K562 treated with DMSO at 1 percent for 4 hours (cell line): ENCODE measurements around the gene CEND1. TPM values are rescaled to one million over a fixed set of nuclear protein-coding genes. Genes with fewer than 3 reads are reported as not detected.

Experiments
- total RNA-seq: library from RNA; unstranded; fragments of 300-600 nt; gene quantifications from 2 replicates; pipeline ENCODE4 v1.2.3, GENCODE V29; 2022; ENCODE audit not compliant: insufficient read depth

CEND1 gene
- total RNA-seq: 0.40 TPM in 1 of 2 replicates, not detected in the other

GRCh38 chr11:789943-790342 is at the start of gene CEND1:
Gene CEND1 (minus strand): TSS chr11:790090. CDS start chr11:788576, 1,514 bp downstream.

DNA sequence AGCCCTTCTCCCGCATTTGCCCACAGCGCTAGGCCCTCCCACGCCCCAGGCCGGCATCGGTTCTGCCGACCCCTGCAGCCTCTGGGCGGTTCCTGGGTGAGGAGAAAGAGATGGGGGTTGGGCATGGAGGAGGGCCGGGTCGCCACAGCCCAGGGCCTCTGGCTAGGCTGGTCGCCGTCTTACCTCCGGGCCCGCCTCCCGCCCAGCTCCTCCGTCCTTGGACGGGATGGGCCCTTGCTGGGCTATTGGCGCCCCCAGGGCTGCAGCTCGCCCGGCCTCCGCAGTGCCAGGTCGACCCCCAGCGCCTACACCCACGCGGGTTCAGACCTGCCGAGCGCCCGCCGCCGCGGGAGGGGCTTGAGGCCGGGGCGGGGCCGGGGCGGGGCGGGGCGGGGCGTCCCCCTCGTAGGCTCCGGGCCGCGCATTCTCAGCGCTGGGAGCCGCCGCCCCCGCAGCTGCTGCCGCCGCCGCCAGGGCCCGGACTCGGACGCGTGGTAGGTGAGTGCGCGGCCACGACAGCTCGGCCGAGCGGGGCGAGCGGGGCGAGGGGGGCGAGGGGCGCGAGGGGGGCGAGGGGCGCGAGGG is 42.7 kb upstream of the CEND1 start, which contains the start of gene CD151:
CD151 (plus strand) TSS at position 424 of the 585 bp plus-strand sequence. CDS start 3,118 bp downstream, outside the sequence.

DNA sequence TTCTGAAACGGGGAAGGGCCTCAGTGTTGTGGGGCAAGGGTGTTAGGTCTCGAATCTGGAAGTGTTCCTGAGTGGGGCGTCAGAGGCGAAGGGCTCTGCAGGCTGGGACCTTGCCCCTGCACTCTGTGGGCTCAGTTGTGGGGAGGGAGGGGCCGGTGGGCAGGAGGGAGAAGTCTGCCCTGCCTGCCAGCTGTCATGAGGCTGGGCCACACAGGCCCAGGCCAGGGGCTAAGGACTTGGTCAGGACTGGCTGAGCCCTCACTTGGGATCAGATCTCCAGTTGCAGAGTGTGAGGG is 38.0 kb upstream of the CEND1 start, which contains the start of gene CRACR2B:
CRACR2B (plus strand) TSS at position 23 of the 296 bp plus-strand sequence. CDS start 689 bp downstream, outside the sequence.

DNA sequence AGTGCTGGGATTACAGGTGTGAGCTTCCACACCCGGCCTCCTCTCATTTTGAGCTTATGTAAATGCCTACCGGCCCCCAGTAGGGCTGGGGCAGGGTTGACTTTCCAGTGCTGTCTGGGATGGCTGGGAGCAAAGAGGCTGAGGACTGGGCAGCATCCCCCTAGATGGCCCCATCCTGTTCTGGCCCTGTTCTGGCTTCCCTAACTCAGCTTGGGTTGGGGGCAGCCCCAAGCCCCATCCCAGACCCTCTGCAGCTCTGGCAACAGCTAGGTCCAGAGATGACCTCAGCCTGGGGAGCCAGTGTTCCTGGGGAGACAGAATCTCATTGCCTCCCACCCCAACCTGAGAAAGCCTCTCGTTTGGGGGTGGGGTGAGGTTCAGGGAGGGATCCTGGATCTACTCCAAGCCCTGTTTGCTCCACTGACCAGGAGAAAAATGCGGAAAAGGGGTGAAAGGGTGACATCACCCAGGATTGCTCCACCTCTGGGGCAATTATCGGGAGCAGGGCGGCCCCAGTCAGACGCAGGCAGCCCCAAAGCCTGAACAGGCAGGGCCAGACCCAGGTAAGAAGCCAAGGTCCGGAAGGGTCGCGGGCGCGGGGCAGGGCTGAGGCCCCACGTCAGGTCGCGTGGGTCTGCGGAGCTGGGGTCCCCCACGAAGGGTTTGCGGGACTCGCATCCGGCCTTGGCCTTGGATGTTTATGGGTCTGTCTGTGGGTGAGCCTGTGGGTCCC is 28.7 kb upstream of the CEND1 start, which contains the start of gene PNPLA2:
PNPLA2 (plus strand) TSS at position 519 of the 733 bp plus-strand sequence. CDS start 805 bp downstream, outside the sequence.

GRCh38 chr11:809287-810039 is 19.6 kb upstream of the CEND1 start, which contains the start of gene RPLP2:
Gene RPLP2 (plus strand): TSS chr11:809967. CDS start chr11:810235, 268 bp downstream.

GRCh38 chr11:798093-798713 is 8.3 kb upstream of the CEND1 start, which contains the start of gene SLC25A22:
Gene SLC25A22 (minus strand): TSS chr11:798281. CDS start chr11:795006, 3,275 bp downstream.

DNA sequence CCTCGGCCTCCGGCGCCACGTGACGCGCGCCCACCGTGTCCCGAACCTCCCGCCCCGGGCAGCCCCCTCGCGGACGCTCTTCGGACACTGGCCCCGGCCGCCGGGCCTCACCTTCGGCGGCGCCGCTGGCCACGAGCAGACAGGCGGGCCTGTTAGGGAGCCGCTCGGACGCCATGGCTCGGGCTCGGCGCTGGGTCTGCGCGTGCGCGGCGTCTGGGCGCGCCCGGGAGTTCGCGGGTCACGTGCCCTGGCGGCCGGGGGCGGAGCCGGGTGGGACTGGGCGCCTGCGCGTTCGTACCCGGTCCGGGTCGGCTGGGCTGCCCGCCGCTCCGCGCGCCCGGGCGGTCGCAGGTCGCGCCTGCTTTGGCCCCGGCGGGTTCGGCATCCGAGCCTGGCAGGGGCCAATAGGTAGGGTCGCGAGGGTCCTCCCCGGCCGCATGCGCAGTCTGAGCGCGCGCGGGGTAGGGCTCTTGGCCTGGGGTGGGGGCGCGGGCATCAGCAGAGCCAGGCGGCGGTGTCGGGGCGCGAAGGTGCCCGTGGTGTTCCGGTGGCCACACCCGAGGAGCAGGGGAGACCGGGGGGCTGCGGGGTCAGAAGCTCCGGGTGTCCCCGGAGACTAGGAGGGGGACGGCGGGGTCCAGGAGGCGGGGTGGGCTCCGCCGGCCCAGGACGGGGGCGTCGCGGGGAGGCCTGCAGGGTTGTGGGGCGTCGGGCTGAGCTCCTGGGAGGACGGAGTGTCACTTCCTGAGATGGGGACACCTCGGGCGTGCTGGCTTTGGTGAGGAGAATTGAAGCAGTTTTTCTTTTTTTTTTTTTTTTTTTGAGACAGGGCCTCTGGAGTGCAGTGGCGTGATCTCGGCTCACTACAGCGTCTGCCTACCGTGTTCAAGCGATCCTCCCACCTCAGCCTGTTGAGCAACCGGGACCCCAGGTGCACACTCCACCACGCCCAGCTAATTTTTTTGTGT is 12.3 kb downstream of the CEND1 start, which contains the start of gene GATD1:
GATD1 (minus strand) TSS at position 200 of the 968 bp plus-strand sequence; CDS start at position 175, 25 bp downstream.

GRCh38 chr11:747158-748006 is 42.5 kb downstream of the CEND1 start, which contains the start of gene TALDO1:
Gene TALDO1 (plus strand): TSS chr11:747464. CDS start chr11:747482, 18 bp downstream.

Other genes with a start within 250 kb of the CEND1 start
- gene LMNTD2, start 229.4 kb downstream of the CEND1 start, total RNA-seq: 4.5 and 5.5 TPM in 2 replicates
- 41.0 and 43.1 TPM in 2 replicates for gene RASSF7, start 229.1 kb downstream of the CEND1 start, total RNA-seq
- 11.7 and 15.2 TPM in 2 replicates for gene PHRF1, start 213.6 kb downstream of the CEND1 start, total RNA-seq
- 31.7 and 39.7 TPM in 2 replicates for gene IRF7, start 174.1 kb downstream of the CEND1 start, total RNA-seq
- not detected in 2 replicates for gene CDHR5, start 165.1 kb downstream of the CEND1 start, total RNA-seq
- gene SCT, start 162.9 kb downstream of the CEND1 start, total RNA-seq: not detected in 2 replicates
- gene DRD4, start 152.8 kb downstream of the CEND1 start, total RNA-seq: 1.4 TPM in 1 of 2 replicates, not detected in the other
- gene DEAF1, start 94.9 kb downstream of the CEND1 start, total RNA-seq: 59.9 TPM in 2 replicates
- 22.2 and 31.1 TPM in 2 replicates for gene TMEM80, start 94.3 kb downstream of the CEND1 start, total RNA-seq
- 6.0 and 9.8 TPM in 2 replicates for gene EPS8L2, start 83.9 kb downstream of the CEND1 start, total RNA-seq
- gene TALDO1, start 42.6 kb downstream of the CEND1 start, total RNA-seq: 697 and 710 TPM in 2 replicates
- gene GATD1, start 12.6 kb downstream of the CEND1 start, total RNA-seq: 42.0 and 45.9 TPM in 2 replicates
- 27.7 and 36.2 TPM in 2 replicates for gene SLC25A22, start 8.2 kb upstream of the CEND1 start, total RNA-seq
- 19.8 and 23.6 TPM in 2 replicates for gene PIDD1, start 15.1 kb upstream of the CEND1 start, total RNA-seq
- gene RPLP2, start 19.9 kb upstream of the CEND1 start, total RNA-seq: 1,747 and 1,782 TPM in 2 replicates
- 126 and 160 TPM in 2 replicates for gene PNPLA2, start 28.8 kb upstream of the CEND1 start, total RNA-seq
- 34.6 and 39.1 TPM in 2 replicates for gene CRACR2B, start 37.8 kb upstream of the CEND1 start, total RNA-seq
- 155 and 161 TPM in 2 replicates for gene CD151, start 42.9 kb upstream of the CEND1 start, total RNA-seq
- 30.3 and 50.1 TPM in 2 replicates for gene POLR2L, start 52.4 kb upstream of the CEND1 start, total RNA-seq
- 21.7 and 23.7 TPM in 2 replicates for gene TSPAN4, start 52.8 kb upstream of the CEND1 start, total RNA-seq
- 66.3 and 73.9 TPM in 2 replicates for gene CHID1, start 120.7 kb upstream of the CEND1 start, total RNA-seq
- gene AP2A2, start 135.8 kb upstream of the CEND1 start, total RNA-seq: 36.8 TPM in 2 replicates
- not detected in 2 replicates for gene MUC6, start 246.6 kb upstream of the CEND1 start, total RNA-seq